Astrocyte (in vitro differentiated cells and primary cell): ENCODE measurements around the gene WDR27. TPM values are rescaled to one million over a fixed set of nuclear protein-coding genes. Genes with fewer than 3 reads are reported as not detected.
"Not testable (repeated sequence)": the region's sequence is repeated elsewhere in the genome, so short reads cannot be mapped to it uniquely, and the experiment has no call there.

Experiments used
- DNase-seq: peaks from one replicate; pipeline ENCODE4 v3.0.0-alpha.2; 2010; ENCODE audit warnings: low read depth
- FAIRE-seq: peaks from 2 replicates; lab custom pipeline; 2011; peaks lifted over from hg19 to GRCh38; lab: Jason Lieb, UNC
- H2AFZ ChIP-seq: 2 replicates; pipeline ENCODE4 v1.6.0; 2012; ENCODE audit warnings: low read depth, low read length, inconsistent platforms
- H3K27ac ChIP-seq: 2 replicates; pipeline ENCODE4 v1.5.1; 2011; ENCODE audit warnings: low read depth, low read length, inconsistent platforms
- H3K27me3 ChIP-seq: 2 replicates; pipeline ENCODE4 v1.6.0; 2011; ENCODE audit warnings: low read length, inconsistent platforms; ENCODE audit not compliant: insufficient read depth
- H3K36me3 ChIP-seq: 2 replicates; pipeline ENCODE4 v1.5.1; 2011; ENCODE audit warnings: low read length, inconsistent platforms; ENCODE audit not compliant: insufficient read depth
- H3K4me1 ChIP-seq: 2 replicates; pipeline ENCODE4 v1.5.1; 2011; ENCODE audit warnings: low read length, inconsistent platforms; ENCODE audit not compliant: insufficient read depth
- H3K4me2 ChIP-seq: 2 replicates; pipeline ENCODE4 v1.6.0; 2012; ENCODE audit warnings: low read length, inconsistent platforms
- H3K4me3 ChIP-seq: 2 replicates; pipeline ENCODE4 v1.5.1; 2011; ENCODE audit warnings: low read depth, mild to moderate bottlenecking, low read length, inconsistent platforms; ENCODE audit not compliant: insufficient read depth
- H3K79me2 ChIP-seq: 2 replicates; pipeline ENCODE4 v1.6.0; 2012; ENCODE audit warnings: mild to moderate bottlenecking, low read length, inconsistent platforms; ENCODE audit not compliant: insufficient read depth
- H3K9ac ChIP-seq: 2 replicates; pipeline ENCODE4 v1.6.0; 2012; ENCODE audit warnings: mild to moderate bottlenecking, low read length, inconsistent platforms
- H3K9me3 ChIP-seq: 2 replicates; pipeline ENCODE4 v1.5.1; 2012; ENCODE audit warnings: low read depth, mild to moderate bottlenecking, low read length, inconsistent platforms; ENCODE audit not compliant: insufficient read depth
- H4K20me1 ChIP-seq: 2 replicates; pipeline ENCODE4 v1.6.0; 2012; ENCODE audit warnings: low read length, inconsistent platforms; ENCODE audit not compliant: insufficient read depth
- H3K27ac Mint-ChIP-seq: one replicate; pipeline ENCODE4 v1.8.0; 2021; ENCODE audit warnings: mild to moderate bottlenecking, mixed read lengths; ENCODE audit not compliant: unreplicated experiment
- H3K27me3 Mint-ChIP-seq: one replicate; pipeline ENCODE4 v1.8.0; 2021; ENCODE audit warnings: low read depth, mixed read lengths; ENCODE audit not compliant: unreplicated experiment
- H3K36me3 Mint-ChIP-seq: one replicate; pipeline ENCODE4 v1.8.0; 2021; ENCODE audit warnings: low read depth, mixed read lengths; ENCODE audit not compliant: unreplicated experiment
- H3K4me1 Mint-ChIP-seq: one replicate; pipeline ENCODE4 v1.8.0; 2021; ENCODE audit warnings: low read depth, mixed read lengths; ENCODE audit not compliant: unreplicated experiment
- H3K4me3 Mint-ChIP-seq: one replicate; pipeline ENCODE4 v1.8.0; 2021; ENCODE audit warnings: mild to moderate bottlenecking, moderate library complexity, mixed read lengths; ENCODE audit not compliant: unreplicated experiment
- H3K9me3 Mint-ChIP-seq: one replicate; pipeline ENCODE4 v1.8.0; 2021; ENCODE audit warnings: mild to moderate bottlenecking, mixed read lengths; ENCODE audit not compliant: unreplicated experiment
- CTCF ChIP-seq: IDR thresholded peaks from 2 replicates; pipeline ENCODE4 v1.5.1; 2011; ENCODE audit warnings: low read depth, mild to moderate bottlenecking, inconsistent platforms, low read length, moderate library complexity; ENCODE audit not compliant: insufficient read depth
- EZH2 ChIP-seq: IDR thresholded peaks from 2 replicates; pipeline ENCODE4 v1.6.1; 2012; ENCODE audit warnings: mild to moderate bottlenecking, low read length, inconsistent platforms; ENCODE audit not compliant: insufficient read depth
- total RNA-seq: library from RNA; stranded (reverse); gene quantifications from 2 replicates; pipeline ENCODE4 v1.2.1, GENCODE V29; 2021

Gene WDR27
- total RNA-seq, 1 donor from 2014 or later = 31.2 TPM

GRCh38 chr6:169604076-169604475 is 97.8 kb downstream of the WDR27 start:
- no peak overlapping the region for H3K27ac Mint-ChIP-seq
- no peak overlapping the region for H3K9ac ChIP-seq
- no peak for DNase-seq
- H3K4me3 ChIP-seq = no peak overlapping the region
- H3K4me2 ChIP-seq = no peak overlapping the region
- no peaks in the 10 kb centered on the region for H3K4me1 ChIP-seq
- peaks cover 16% of the 10 kb centered on the region for H3K36me3 Mint-ChIP-seq
- H3K9me3 ChIP-seq = no peaks in the 10 kb centered on the region
- H3K27me3 ChIP-seq = no peaks in the 10 kb centered on the region
- H3K4me1 Mint-ChIP-seq = peaks cover 11% of the 10 kb centered on the region
- H3K4me3 Mint-ChIP-seq = no peak overlapping the region
- TF ChIP-seq CTCF = no peak
- no peak for TF ChIP-seq EZH2
- H3K36me3 ChIP-seq = peaks cover 3% of the 10 kb centered on the region
- no peaks in the 10 kb centered on the region for H4K20me1 ChIP-seq
- no peak overlapping the region for H2AFZ ChIP-seq
- H3K27ac ChIP-seq = no peak overlapping the region
- FAIRE-seq = no peak
- no peaks in the 10 kb centered on the region for H3K79me2 ChIP-seq
- no peaks in the 10 kb centered on the region for H3K27me3 Mint-ChIP-seq
- H3K9me3 Mint-ChIP-seq = peaks cover 1% of the 10 kb centered on the region

GRCh38 chr6:169601129-169601528 is 100.7 kb downstream of the WDR27 start:
- not testable (repeated sequence) for H4K20me1 ChIP-seq, H3K27me3 Mint-ChIP-seq, H3K9me3 Mint-ChIP-seq, H3K27ac Mint-ChIP-seq, H3K4me3 ChIP-seq, H3K79me2 ChIP-seq, H3K9me3 ChIP-seq, H3K36me3 ChIP-seq, DNase-seq, H3K27ac ChIP-seq, H3K9ac ChIP-seq, H3K4me3 Mint-ChIP-seq, H3K27me3 ChIP-seq, H3K4me2 ChIP-seq, H2AFZ ChIP-seq, FAIRE-seq, H3K4me1 ChIP-seq
- Mint-ChIP-seq H3K36me3 (peaks cover 17% of the 10 kb centered on the region), H3K4me1 (peaks cover 11% of the 10 kb centered on the region)

GRCh38 chr6:169592558-169592957 is 109.3 kb downstream of the WDR27 start:
- H3K4me1 ChIP-seq = peaks cover 16% of the 10 kb centered on the region
- H3K36me3 ChIP-seq = no peaks in the 10 kb centered on the region
- Mint-ChIP-seq H3K4me1 (peaks cover 20% of the 10 kb centered on the region), H3K36me3 (peaks cover 7% of the 10 kb centered on the region), H3K27ac (no peak overlapping the region), H3K9me3 (peaks cover 2% of the 10 kb centered on the region), H3K27me3 (no peaks in the 10 kb centered on the region), H3K4me3 (no peak overlapping the region)
- no peaks in the 10 kb centered on the region for H4K20me1 ChIP-seq
- no peak overlapping the region for H3K27ac ChIP-seq
- no peaks in the 10 kb centered on the region for H3K9me3 ChIP-seq
- H3K27me3 ChIP-seq = no peaks in the 10 kb centered on the region
- no peak overlapping the region for H2AFZ ChIP-seq
- DNase-seq (peak; percentile 89), FAIRE-seq (peak; percentile 72)
- TF ChIP-seq CTCF = no peak
- H3K4me2 ChIP-seq = no peak overlapping the region
- H3K4me3 ChIP-seq = no peak overlapping the region
- no peak overlapping the region for H3K9ac ChIP-seq
- no peaks in the 10 kb centered on the region for H3K79me2 ChIP-seq
